ENCODE measurements around the gene SH3BP5L. TPM values are rescaled to one million over a fixed set of nuclear protein-coding genes. Genes with fewer than 3 reads are reported as not detected.

SH3BP5L gene
- total and polyA plus RNA-seq, 2 donors (not counting 1 experiment from before 2014, with no cell fraction given) = 19.2 to 36.5 TPM

DNA sequence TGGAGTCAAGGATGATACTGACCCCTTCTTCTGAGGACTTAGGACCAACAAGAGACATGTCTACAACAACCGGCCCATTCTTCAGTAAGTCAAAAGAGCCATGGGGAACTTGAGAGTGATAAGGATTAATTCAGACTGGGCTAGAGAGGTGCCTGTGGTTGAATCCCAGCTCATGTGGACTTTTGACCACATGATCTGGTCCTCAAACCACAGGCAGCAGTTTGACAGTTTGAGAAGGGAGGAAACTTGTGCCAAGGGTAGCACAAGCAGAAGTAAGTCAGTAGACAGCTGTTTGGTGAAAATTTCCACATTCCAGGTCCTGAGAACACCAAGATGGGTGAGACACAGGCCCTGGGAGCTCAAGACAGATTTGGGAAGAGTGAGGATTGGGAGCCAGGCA is 19.8 kb downstream of the SH3BP5L start:
- no peak overlapping the region for H3K9ac ChIP-seq (ENCODE audit: low read length)
- ChIA-PET POLR2A (interaction anchor here (0.8 to 2.5 kb wide), 5 partner anchors 9 to 183 kb away, joined by 3 to 13 read pairs (median 4); partner anchors contain the start of genes SH3BP5L and ZNF672), CTCF (interaction anchor here (0.8 to 7.6 kb wide), 20 partner anchors 9 to 563 kb away, joined by 3 to 315 read pairs (median 10); partner anchors contain the start of genes LYPD8, OR14I1, SH3BP5L and ZNF672)
- no peaks in the 10 kb centered on the region for H4K20me1 ChIP-seq (ENCODE audit: control insufficient read depth, insufficient read depth, low read length, poor library complexity, severe bottlenecking)
- Mint-ChIP-seq H3K27ac (peak overlapping the region; percentile 99), H3K4me3 (peak overlapping the region; percentile 88), H3K4me1 (peaks cover 51% of the 10 kb centered on the region), H3K27me3 (no peaks in the 10 kb centered on the region), H3K9me3 (ENCODE audit: insufficient read depth) (peaks cover 4% of the 10 kb centered on the region)
- 100% methylated on average over 1 of the region's 1 CpG for WGBS (ENCODE audit: insufficient coverage)
- no peak for DNase-seq
- peak overlapping the region; percentile 79 to 83 for H3K27ac ChIP-seq (ENCODE audit: low read length in 2 of 2)
- no peak for ATAC-seq (ENCODE audit: low read depth)
- H3K79me2 ChIP-seq (ENCODE audit: control insufficient read depth, insufficient read depth, low read length) = peaks cover 12% of the 10 kb centered on the region
- H3K4me1 ChIP-seq (ENCODE audit: control insufficient read depth in 2 of 2, insufficient read depth in 2 of 2, low read length in 2 of 2) = peaks cover 57 to 60% of the 10 kb centered on the region in 2 donors
- intact Hi-C loops (cut with micrococcal nuclease) = loop anchor here (2.0 kb wide), 1 partner anchor 21 kb away; no protein-coding TSS in a partner anchor
- peaks cover 3 to 49% (median 21%) of the 10 kb centered on the region in 3 donors for H3K9me3 ChIP-seq (ENCODE audit: control extremely low read depth in 1 of 3, control insufficient read depth in 2 of 3, insufficient read depth in 1 of 3, low read length in 2 of 3)
- peak overlapping the region; percentile 17 for H2AFZ ChIP-seq (ENCODE audit: insufficient read depth, low read depth, low read length, poor library complexity, severe bottlenecking)
- no peak for TF ChIP-seq EZH2 (IDR thresholded peaks at IDR 0.05; ENCODE audit: borderline replicate concordance, insufficient read depth, low read depth, low read length, poor library complexity, severe bottlenecking)
- TF ChIP-seq, protein P1, sequence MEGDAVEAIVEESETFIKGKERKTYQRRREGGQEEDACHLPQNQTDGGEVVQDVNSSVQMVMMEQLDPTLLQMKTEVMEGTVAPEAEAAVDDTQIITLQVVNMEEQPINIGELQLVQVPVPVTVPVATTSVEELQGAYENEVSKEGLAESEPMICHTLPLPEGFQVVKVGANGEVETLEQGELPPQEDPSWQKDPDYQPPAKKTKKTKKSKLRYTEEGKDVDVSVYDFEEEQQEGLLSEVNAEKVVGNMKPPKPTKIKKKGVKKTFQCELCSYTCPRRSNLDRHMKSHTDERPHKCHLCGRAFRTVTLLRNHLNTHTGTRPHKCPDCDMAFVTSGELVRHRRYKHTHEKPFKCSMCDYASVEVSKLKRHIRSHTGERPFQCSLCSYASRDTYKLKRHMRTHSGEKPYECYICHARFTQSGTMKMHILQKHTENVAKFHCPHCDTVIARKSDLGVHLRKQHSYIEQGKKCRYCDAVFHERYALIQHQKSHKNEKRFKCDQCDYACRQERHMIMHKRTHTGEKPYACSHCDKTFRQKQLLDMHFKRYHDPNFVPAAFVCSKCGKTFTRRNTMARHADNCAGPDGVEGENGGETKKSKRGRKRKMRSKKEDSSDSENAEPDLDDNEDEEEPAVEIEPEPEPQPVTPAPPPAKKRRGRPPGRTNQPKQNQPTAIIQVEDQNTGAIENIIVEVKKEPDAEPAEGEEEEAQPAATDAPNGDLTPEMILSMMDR (IDR thresholded peaks at IDR 0.05) = no peak
- peak overlapping the region; percentile 78 for H3K4me2 ChIP-seq (replicated peaks; ENCODE audit: low read depth, low read length, poor library complexity, severe bottlenecking)
- H3K36me3 ChIP-seq (replicated peaks in 1 of 2; ENCODE audit: control extremely low read depth in 1 of 2, control insufficient read depth in 1 of 2, extremely low read depth in 1 of 2, insufficient read depth in 2 of 2, low read length in 1 of 2) = peaks cover 0 to 1% of the 10 kb centered on the region in 2 experiments
- H3K27me3 ChIP-seq (replicated peaks in 1 of 4; ENCODE audit: control extremely low read depth in 1 of 4, control insufficient read depth in 3 of 4, insufficient read depth in 4 of 4, low read length in 3 of 4) = no peaks in the 10 kb centered on the region
- H3K4me3 ChIP-seq (ENCODE audit: control extremely low read depth in 1 of 5, extremely low read depth in 1 of 5, insufficient read depth in 1 of 5, low read depth in 2 of 5, low read length in 4 of 5) = peak overlapping the region in 1 of 5 experiments; percentile 70

Measured in B cell (primary cell).